Measurements from ENCODE around the gene PROK1.

- TF ChIP-seq CTCF (conservative IDR thresholded peaks at IDR 0.05; ENCODE audit: low read depth, low read length): no peak
- no peak for TF ChIP-seq EZH2 (IDR thresholded peaks at IDR 0.05; ENCODE audit: borderline replicate concordance, low read depth, low read length, poor library complexity, severe bottlenecking)
Observed at GRCh38 chr1:110492573-110492972, 41.6 kb downstream of the PROK1 start.

All from A673 (cell line).